Gastrocnemius medialis (tissue), 4 donors: Measurements from ENCODE around the gene LY9. TPM values are rescaled to one million over a fixed set of nuclear protein-coding genes. Genes with fewer than 3 reads are reported as not detected.

Experiments
- ATAC-seq, 2 donors: fragments of 150-250 bp; one replicate each; pipeline ENCODE4 v1.9.1; 2016
- DNase-seq, 2 donors: peaks; one replicate each; pipeline ENCODE4 v3.0.0-alpha.2; 2019
- H3K27ac ChIP-seq, 4 donors: fragments of 200-600 bp; sonication (generic); 1 replicate in 1 of 4; 2 replicates in 3 of 4; pipeline ENCODE4 v1.5.1; 2016 to 2018; ENCODE audit warnings: mild to moderate bottlenecking in 2 of 4, moderate library complexity in 1 of 4
- H3K27me3 ChIP-seq, 3 donors: fragments of 200-600 bp; sonication (generic) in 2 of 3; 1 replicate in 1 of 3; 2 replicates in 2 of 3; pipeline versions ENCODE4 v1.5.1 to v1.6.0; 2016 to 2019; ENCODE audit warnings: mild to moderate bottlenecking in 1 of 3, moderate library complexity in 1 of 3
- H3K36me3 ChIP-seq, 2 donors: fragments of 200-600 bp; sonication (generic) in 1 of 2; one replicate each; pipeline ENCODE4 v1.5.1; 2017 to 2018
- H3K4me1 ChIP-seq, 2 donors: fragments of 200-600 bp; sonication (generic) in 1 of 2; one replicate each; pipeline ENCODE4 v1.5.1; 2016 to 2017; ENCODE audit warnings: mild to moderate bottlenecking in 2 of 2
- H3K4me3 ChIP-seq, 4 donors: fragments of 200-600 bp; sonication (generic) in 3 of 4; 1 replicate in 1 of 4; 2 replicates in 3 of 4; pipeline ENCODE4 v1.5.1; 2016 to 2019; ENCODE audit warnings: mild to moderate bottlenecking in 2 of 4
- H3K9me3 ChIP-seq, 3 donors: fragments of 200-600 bp; sonication (generic) in 2 of 3; 1 replicate in 1 of 3; 2 replicates in 2 of 3; pipeline ENCODE4 v1.5.1; 2016 to 2019
- CTCF ChIP-seq, 5 experiments: fragments of 450-650 bp in 3 of 5; fragments of 200-600 bp in 2 of 5; sonication (generic) in 2 of 5; IDR thresholded peaks in 4 of 5; conservative IDR thresholded peaks in 1 of 5; 1 replicate in 4 of 5; 2 replicates in 1 of 5; pipeline ENCODE4 v1.5.1; 2016 to 2019; ENCODE audit warnings: antibody characterized with exemption in 5 of 5, mild to moderate bottlenecking in 3 of 5, moderate library complexity in 3 of 5
- POLR2A ChIP-seq, 2 donors: fragments of 450-650 bp; IDR thresholded peaks; one replicate each; pipeline ENCODE4 v1.6.1; 2017; ENCODE audit warnings: antibody characterized with exemption in 2 of 2, mild to moderate bottlenecking in 2 of 2, moderate library complexity in 2 of 2
- in situ Hi-C, 4 donors: fragments of 200-750 bp; cut with MboI; loops; one replicate each; pipeline versions ENCODE4 v1.15.0 to v1.8.0; 2017; ENCODE audit warnings: low sequenced_read_pairs in 4 of 4
- intact Hi-C: fragments of 100-400 bp; cut with DNase I; formaldehyde crosslinking; loops from one replicate; pipeline ENCODE4 v1.15.1; 2023; ENCODE audit warnings: low total_unique reads
- total RNA-seq, 4 donors: library from RNA; depleted of rRNA; stranded (reverse); fragments of >200 nt; gene quantifications; one replicate each; pipeline versions ENCODE4 v1.1.0 to v1.2.3, GENCODE V29; 2016

LY9 gene
- total RNA-seq, 4 donors from 2014 or later, result not detected

GRCh38 chr1:160761046-160761445 lies 34.9 kb upstream of the LY9 start:
- DNase-seq, result no peak
- Histone ChIP-seq H3K27me3 (no peaks in the 10 kb centered on the region), H3K4me1 (no peaks in the 10 kb centered on the region), H3K27ac (no peak overlapping the region), H3K4me3 (no peak overlapping the region), H3K36me3 (no peaks in the 10 kb centered on the region), H3K9me3 (no peaks in the 10 kb centered on the region)
- in situ Hi-C loops, result no loop called here
- no peak for TF ChIP-seq POLR2A (IDR thresholded peaks at IDR 0.05)
- no peak for TF ChIP-seq CTCF (IDR thresholded peaks at IDR 0.05 in 4 of 5, conservative IDR thresholded peaks at IDR 0.05 in 1 of 5)
- no peak for ATAC-seq
- intact Hi-C loops, result no loop called here

GRCh38 chr1:160761886-160762285 lies 34.1 kb upstream of the LY9 start:
- H3K4me3 ChIP-seq, result no peak overlapping the region
- no peaks in the 10 kb centered on the region for H3K36me3 ChIP-seq
- intact Hi-C loops, result no loop called here
- no peak for TF ChIP-seq POLR2A (IDR thresholded peaks at IDR 0.05)
- TF ChIP-seq CTCF (IDR thresholded peaks at IDR 0.05 in 4 of 5, conservative IDR thresholded peaks at IDR 0.05 in 1 of 5), result no peak
- H3K27ac ChIP-seq, result no peak overlapping the region
- H3K4me1 ChIP-seq, result no peaks in the 10 kb centered on the region
- in situ Hi-C loops, result no loop called here
- no peaks in the 10 kb centered on the region for H3K27me3 ChIP-seq
- no peaks in the 10 kb centered on the region for H3K9me3 ChIP-seq
- DNase-seq, result no peak
- ATAC-seq, result no peak

GRCh38 chr1:160763993-160764392 lies 32.0 kb upstream of the LY9 start:
- Histone ChIP-seq H3K27me3 (no peaks in the 10 kb centered on the region), H3K36me3 (no peaks in the 10 kb centered on the region), H3K27ac (no peak overlapping the region), H3K4me1 (no peaks in the 10 kb centered on the region), H3K4me3 (no peak overlapping the region), H3K9me3 (no peaks in the 10 kb centered on the region)
- ATAC-seq (no peak), DNase-seq (no peak)
- no peak for TF ChIP-seq POLR2A (IDR thresholded peaks at IDR 0.05)
- no peak for TF ChIP-seq CTCF (IDR thresholded peaks at IDR 0.05 in 4 of 5, conservative IDR thresholded peaks at IDR 0.05 in 1 of 5)
- intact Hi-C loops (no loop called here), in situ Hi-C loops (no loop called here)

- intact Hi-C loops (no loop called here), in situ Hi-C loops (no loop called here)
- H3K4me1 ChIP-seq, result no peaks in the 10 kb centered on the region
- no peaks in the 10 kb centered on the region for H3K9me3 ChIP-seq
- ATAC-seq, result no peak
- H3K27me3 ChIP-seq, result no peaks in the 10 kb centered on the region
- H3K27ac ChIP-seq, result no peak overlapping the region
- no peak for DNase-seq
- TF ChIP-seq CTCF (IDR thresholded peaks at IDR 0.05 in 4 of 5, conservative IDR thresholded peaks at IDR 0.05 in 1 of 5), result no peak
- no peak for TF ChIP-seq POLR2A (IDR thresholded peaks at IDR 0.05)
- H3K4me3 ChIP-seq, result no peak overlapping the region
- no peaks in the 10 kb centered on the region for H3K36me3 ChIP-seq
These were observed 28.3 kb upstream of the LY9 start for GRCh38 chr1:160767395-160768294.
